D721Med (cell line): ENCODE results near the gene CD40.
"Not testable (repeated sequence)": the region's sequence is repeated elsewhere in the genome, so short reads cannot be mapped to it uniquely, and the experiment has no call there.

Experiments used
- DNase-seq: peaks from one replicate; pipeline ENCODE4 v3.0.0; 2011; ENCODE audit warnings: low spot score; ENCODE audit not compliant: insufficient read length
- FAIRE-seq: peaks from 2 replicates; lab custom pipeline; 2011; peaks lifted over from hg19 to GRCh38; lab: Jason Lieb, UNC
- CTCF ChIP-seq: IDR thresholded peaks from 2 replicates; pipeline ENCODE4 v1.5.1; 2012; ENCODE audit warnings: mild to moderate bottlenecking, control low read depth; ENCODE audit not compliant: insufficient read depth; ENCODE audit errors: missing control alignments

CD40 gene

GRCh38 chr20:46093531-46093930 is 24.6 kb upstream of the CD40 start:
- no peak for FAIRE-seq
- TF ChIP-seq CTCF = no peak

GRCh38 chr20:46099491-46100287 is 18.4 kb upstream of the CD40 start:
- DNase-seq = no peak
- FAIRE-seq = no peak
- no peak for TF ChIP-seq CTCF

More at GRCh38 chr20:46093531-46093930, 24.6 kb upstream of the CD40 start:
- no peak for DNase-seq

- DNase-seq, FAIRE-seq: not testable (repeated sequence)
These were observed 17.7 kb upstream of the CD40 start for GRCh38 chr20:46100444-46100843.

- FAIRE-seq (no peak), DNase-seq (no peak)
- no peak for TF ChIP-seq CTCF
These were observed 17.1 kb upstream of the CD40 start for GRCh38 chr20:46100988-46101387.

GRCh38 chr20:46101957-46102356 is 16.2 kb upstream of the CD40 start:
- TF ChIP-seq CTCF = no peak
- FAIRE-seq = no peak

GRCh38 chr20:46102940-46103339 is 15.2 kb upstream of the CD40 start:
- FAIRE-seq = no peak
- TF ChIP-seq CTCF = no peak
- no peak for DNase-seq

More at GRCh38 chr20:46101957-46102356, 16.2 kb upstream of the CD40 start:
- no peak for DNase-seq

- no peak for DNase-seq
- no peak for TF ChIP-seq CTCF
- FAIRE-seq = no peak
These were observed 13.9 kb upstream of the CD40 start for GRCh38 chr20:46104262-46104661.
